Vagina (tissue), 2 donors: ENCODE results near the gene ABCG1. TPM values are rescaled to one million over a fixed set of nuclear protein-coding genes. Genes with fewer than 3 reads are reported as not detected.

Experiments used
- DNase-seq, 2 donors: peaks; one replicate each; pipeline ENCODE4 v3.0.0-alpha.2; 2017; ENCODE audit errors: extremely low spot score in 2 of 2
- H3K27ac ChIP-seq: fragments of 200-600 bp; sonication (generic); one replicate; pipeline ENCODE4 v1.5.1; 2019
- H3K27me3 ChIP-seq: fragments of 200-600 bp; sonication (generic); one replicate; pipeline ENCODE4 v1.5.1; 2019
- H3K36me3 ChIP-seq, 2 donors: fragments of 200-600 bp; sonication (generic); one replicate each; pipeline ENCODE4 v1.5.1; 2017 to 2019
- H3K4me1 ChIP-seq: fragments of 200-600 bp; sonication (generic); one replicate; pipeline ENCODE4 v1.5.1; 2019
- H3K4me3 ChIP-seq, 2 donors: fragments of 200-600 bp; sonication (generic); 1 replicate in 1 of 2; 2 replicates in 1 of 2; pipeline ENCODE4 v1.5.1; 2016 to 2019
- H3K9me3 ChIP-seq: fragments of 200-600 bp; sonication (generic); one replicate; pipeline ENCODE4 v1.5.1; 2019
- POLR2A ChIP-seq, 2 donors: fragments of 450-650 bp; IDR thresholded peaks; one replicate each; pipeline ENCODE4 v1.6.1; 2017; ENCODE audit warnings: antibody characterized with exemption in 2 of 2, mild to moderate bottlenecking in 2 of 2, moderate library complexity in 2 of 2
- POLR2AphosphoS5 ChIP-seq, 2 donors: sonication (generic); formaldehyde crosslinking; IDR thresholded peaks; one replicate each; pipeline ENCODE4 v1.9.0; 2017; ENCODE audit warnings: antibody characterized with exemption in 2 of 2, mild to moderate bottlenecking in 2 of 2, low read depth in 1 of 2; ENCODE audit not compliant: insufficient read depth in 1 of 2
- intact Hi-C: fragments of 100-400 bp; cut with DNase I; formaldehyde crosslinking; loops from one replicate; pipeline ENCODE4 v1.15.1; 2023
- total RNA-seq: library from RNA; depleted of rRNA; stranded (reverse); fragments of >200 nt; gene quantifications from one replicate; pipeline ENCODE4 v1.2.3, GENCODE V29; 2016
- TF ChIP-seq, protein P1 (sequence below), 3 experiments: fragments of 450-650 bp in 2 of 3; fragments of 200-600 bp in 1 of 3; sonication (generic) in 1 of 3; IDR thresholded peaks; one replicate each; pipeline ENCODE4 v1.5.1; 2017 to 2019; ENCODE audit warnings: antibody characterized with exemption in 3 of 3, mild to moderate bottlenecking in 2 of 3, moderate library complexity in 2 of 3

Gene ABCG1
- total RNA-seq, 1 donor from 2014 or later: 18.7 TPM

DNA sequence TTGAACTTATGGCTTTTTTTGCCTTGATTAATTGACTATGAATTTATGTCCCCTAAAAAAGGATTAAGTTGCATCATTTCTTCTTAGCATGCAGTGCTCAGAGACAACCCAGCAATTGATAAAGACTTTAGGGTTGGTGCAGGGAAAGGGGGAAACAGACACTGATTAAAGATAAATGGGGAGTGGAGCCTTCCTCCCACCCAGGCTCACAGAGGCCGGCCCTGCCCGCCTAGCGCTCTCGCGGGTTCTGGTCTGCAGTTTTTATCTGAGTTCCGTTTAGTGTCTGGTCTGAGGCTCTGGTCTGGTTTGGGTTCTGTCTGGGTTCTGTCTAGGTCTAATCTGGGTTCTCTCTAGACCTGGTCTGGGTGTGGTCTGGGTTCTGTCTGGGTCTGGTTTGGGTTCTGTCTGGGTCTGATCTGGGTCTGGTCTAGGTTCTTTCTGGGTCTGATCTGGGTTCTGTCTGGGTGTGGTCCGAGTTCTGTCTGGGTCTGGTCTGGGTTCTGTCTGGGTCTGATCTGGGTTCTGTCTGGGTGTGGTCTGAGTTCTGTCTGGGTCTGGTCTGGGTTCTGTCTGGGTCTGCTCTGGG lies 48.1 kb downstream of the ABCG1 start:
- DNase-seq: no peak
- H3K4me3 ChIP-seq: no peak overlapping the region
- peaks cover 7% of the 10 kb centered on the region for H3K4me1 ChIP-seq
- H3K36me3 ChIP-seq: no peaks in the 10 kb centered on the region
- no peaks in the 10 kb centered on the region for H3K27me3 ChIP-seq
- H3K27ac ChIP-seq: no peak overlapping the region
- intact Hi-C loops: loop anchor here (10.0 kb wide), 1 partner anchor 122 kb away; no protein-coding TSS in a partner anchor
- no peaks in the 10 kb centered on the region for H3K9me3 ChIP-seq
- TF ChIP-seq, protein P1, sequence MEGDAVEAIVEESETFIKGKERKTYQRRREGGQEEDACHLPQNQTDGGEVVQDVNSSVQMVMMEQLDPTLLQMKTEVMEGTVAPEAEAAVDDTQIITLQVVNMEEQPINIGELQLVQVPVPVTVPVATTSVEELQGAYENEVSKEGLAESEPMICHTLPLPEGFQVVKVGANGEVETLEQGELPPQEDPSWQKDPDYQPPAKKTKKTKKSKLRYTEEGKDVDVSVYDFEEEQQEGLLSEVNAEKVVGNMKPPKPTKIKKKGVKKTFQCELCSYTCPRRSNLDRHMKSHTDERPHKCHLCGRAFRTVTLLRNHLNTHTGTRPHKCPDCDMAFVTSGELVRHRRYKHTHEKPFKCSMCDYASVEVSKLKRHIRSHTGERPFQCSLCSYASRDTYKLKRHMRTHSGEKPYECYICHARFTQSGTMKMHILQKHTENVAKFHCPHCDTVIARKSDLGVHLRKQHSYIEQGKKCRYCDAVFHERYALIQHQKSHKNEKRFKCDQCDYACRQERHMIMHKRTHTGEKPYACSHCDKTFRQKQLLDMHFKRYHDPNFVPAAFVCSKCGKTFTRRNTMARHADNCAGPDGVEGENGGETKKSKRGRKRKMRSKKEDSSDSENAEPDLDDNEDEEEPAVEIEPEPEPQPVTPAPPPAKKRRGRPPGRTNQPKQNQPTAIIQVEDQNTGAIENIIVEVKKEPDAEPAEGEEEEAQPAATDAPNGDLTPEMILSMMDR (IDR thresholded peaks at IDR 0.05): no peak
- TF ChIP-seq POLR2AphosphoS5 (IDR thresholded peaks at IDR 0.05; ENCODE audit: insufficient read depth in 1 of 2, low read depth in 1 of 2) (no peak), POLR2A (IDR thresholded peaks at IDR 0.05) (no peak)

DNA sequence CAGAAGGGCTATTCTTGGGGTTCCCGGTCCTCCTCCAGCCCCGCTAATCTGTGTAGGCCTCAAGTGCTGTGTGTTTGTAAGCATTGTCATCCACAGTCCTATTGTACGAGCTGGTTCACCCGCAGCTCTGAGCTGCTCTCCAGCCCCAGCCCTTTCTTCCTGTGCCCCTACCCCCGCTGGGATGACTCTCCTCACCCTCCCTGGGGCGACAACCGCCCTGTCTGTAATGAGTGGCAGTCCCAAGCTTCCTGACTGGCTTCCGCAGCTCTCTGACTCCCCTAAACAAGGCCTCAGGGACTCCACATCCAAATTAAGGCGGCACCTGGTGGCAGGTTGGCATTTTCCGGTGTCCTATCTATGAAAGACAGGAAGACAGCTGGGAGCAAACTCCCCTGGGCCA lies 50.4 kb downstream of the ABCG1 start:
- H3K4me1 ChIP-seq: no peaks in the 10 kb centered on the region
- no peaks in the 10 kb centered on the region for H3K9me3 ChIP-seq
- no peaks in the 10 kb centered on the region for H3K36me3 ChIP-seq
- no peaks in the 10 kb centered on the region for H3K27me3 ChIP-seq
- no peak overlapping the region for H3K27ac ChIP-seq
- intact Hi-C loops: loop anchor here (10.0 kb wide), 1 partner anchor 125 kb away; no protein-coding TSS in a partner anchor
- DNase-seq: no peak
- TF ChIP-seq POLR2AphosphoS5 (IDR thresholded peaks at IDR 0.05; ENCODE audit: insufficient read depth in 1 of 2, low read depth in 1 of 2) (no peak), POLR2A (IDR thresholded peaks at IDR 0.05) (no peak)
- TF ChIP-seq, protein P1 (IDR thresholded peaks at IDR 0.05): no peak
- H3K4me3 ChIP-seq: no peak overlapping the region

DNA sequence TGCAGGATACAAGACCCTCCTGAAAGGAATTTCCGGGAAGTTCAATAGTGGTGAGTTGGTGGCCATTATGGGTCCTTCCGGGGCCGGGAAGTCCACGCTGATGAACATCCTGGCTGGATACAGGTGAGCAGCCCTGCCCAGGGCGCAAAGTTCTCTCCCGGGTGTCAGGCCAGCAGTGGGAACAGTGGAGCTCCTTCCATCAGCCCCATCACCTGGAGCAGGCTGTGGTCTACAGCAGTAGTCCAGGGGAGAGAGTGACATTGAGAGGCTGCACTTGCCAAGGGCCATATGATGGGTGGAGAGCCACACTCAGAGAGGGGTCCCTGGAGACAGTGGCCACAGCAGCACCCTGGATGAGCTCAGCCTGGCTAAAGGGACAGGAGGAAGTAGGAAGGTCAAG lies 52.1 kb downstream of the ABCG1 start:
- H3K9me3 ChIP-seq: no peaks in the 10 kb centered on the region
- H3K27me3 ChIP-seq: no peaks in the 10 kb centered on the region
- H3K4me1 ChIP-seq: no peaks in the 10 kb centered on the region
- intact Hi-C loops: no loop called here
- H3K36me3 ChIP-seq: no peaks in the 10 kb centered on the region
- TF ChIP-seq, protein P1 (IDR thresholded peaks at IDR 0.05): no peak
- TF ChIP-seq POLR2AphosphoS5 (IDR thresholded peaks at IDR 0.05; ENCODE audit: insufficient read depth in 1 of 2, low read depth in 1 of 2) (no peak), POLR2A (IDR thresholded peaks at IDR 0.05) (no peak)
- no peak overlapping the region for H3K4me3 ChIP-seq
- no peak overlapping the region for H3K27ac ChIP-seq
- no peak for DNase-seq

DNA sequence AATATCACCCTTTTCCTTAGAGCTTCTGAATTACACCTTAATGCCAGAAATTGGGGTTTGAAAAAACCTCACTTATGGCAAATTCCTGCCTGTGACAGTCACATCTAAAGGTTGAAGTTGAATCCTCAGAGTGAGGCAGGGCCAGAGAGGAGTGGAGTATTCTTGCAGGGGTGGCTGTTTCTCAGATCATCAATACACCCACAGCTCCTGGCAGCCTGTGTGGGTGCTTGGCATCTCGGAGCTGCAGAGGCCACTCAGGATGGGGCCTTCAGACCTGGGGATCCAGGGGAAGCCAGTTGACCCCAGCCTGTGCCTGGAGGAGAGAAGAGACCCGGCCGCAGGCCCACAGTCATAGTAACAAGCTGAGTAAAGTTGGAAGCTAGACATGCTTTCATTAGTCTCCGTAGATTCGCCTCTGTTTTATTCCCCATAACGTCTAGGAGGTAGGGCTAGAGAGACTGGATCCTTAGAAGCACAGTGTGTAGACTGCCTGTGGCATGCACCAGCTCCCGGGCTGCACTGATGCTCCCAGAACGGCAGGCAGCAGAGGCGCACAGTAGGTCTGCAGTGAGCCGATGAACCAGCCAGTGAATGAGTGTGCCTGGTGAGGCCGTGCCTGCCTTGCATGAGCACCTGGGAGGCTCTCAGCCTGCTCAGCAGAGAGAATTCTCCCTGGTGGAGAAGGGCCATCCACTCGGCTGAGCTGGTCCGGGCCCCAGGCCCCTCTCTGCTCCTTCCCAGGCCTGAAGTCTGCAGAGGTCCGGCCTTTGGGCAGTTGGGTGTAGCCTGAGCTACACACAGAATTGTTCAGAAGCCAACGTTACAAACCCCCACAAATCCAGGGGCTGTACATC lies 53.4 kb downstream of the ABCG1 start:
- no peak overlapping the region for H3K4me3 ChIP-seq
- no peak overlapping the region for H3K27ac ChIP-seq
- no peak for DNase-seq
- TF ChIP-seq, protein P1 (IDR thresholded peaks at IDR 0.05): no peak
- no peak for TF ChIP-seq POLR2A (IDR thresholded peaks at IDR 0.05)
- no peak for TF ChIP-seq POLR2AphosphoS5 (IDR thresholded peaks at IDR 0.05; ENCODE audit: insufficient read depth in 1 of 2, low read depth in 1 of 2)
- no peaks in the 10 kb centered on the region for H3K9me3 ChIP-seq
- H3K4me1 ChIP-seq: no peaks in the 10 kb centered on the region
- intact Hi-C loops: no loop called here
- H3K27me3 ChIP-seq: no peaks in the 10 kb centered on the region
- H3K36me3 ChIP-seq: no peaks in the 10 kb centered on the region
